GM21367 (cell line): ENCODE measurements around the gene KCNA4.
"Not testable (repeated sequence)": the region's sequence is repeated elsewhere in the genome, so short reads cannot be mapped to it uniquely, and the experiment has no call there.

Experiments used
- ATAC-seq: cut with Tn5 transposase; IDR thresholded peaks from one replicate; pipeline ENCODE4 v1.9.1; 2021; ENCODE audit not compliant: unreplicated experiment

KCNA4 gene

GRCh38 chr11:30016588-30017363 is at the start of gene KCNA4:
TSS of gene KCNA4 (minus strand) at chr11:30017030. CDS start at chr11:30012678, 4,352 bp downstream.
- no peak for ATAC-seq

- ATAC-seq, result no peak
Observed at GRCh38 chr11:30062103-30062502, 45.3 kb upstream of the KCNA4 start.

GRCh38 chr11:30059172-30059815 is 42.5 kb upstream of the KCNA4 start:
- no peak for ATAC-seq

- no peak for ATAC-seq
Observed at GRCh38 chr11:30049214-30049613, 32.4 kb upstream of the KCNA4 start.

- no peak for ATAC-seq
Observed at GRCh38 chr11:30046578-30046945, 29.7 kb upstream of the KCNA4 start.

GRCh38 chr11:30045921-30046577 is 29.2 kb upstream of the KCNA4 start:
- ATAC-seq, result no peak

- ATAC-seq, result no peak
Observed at GRCh38 chr11:30045144-30045543, 28.3 kb upstream of the KCNA4 start.

GRCh38 chr11:30041171-30041570 is 24.3 kb upstream of the KCNA4 start:
- ATAC-seq, result no peak

- ATAC-seq, result not testable (repeated sequence)
Observed at GRCh38 chr11:30034746-30035145, 17.9 kb upstream of the KCNA4 start.

GRCh38 chr11:30034166-30034565 is 17.3 kb upstream of the KCNA4 start:
- ATAC-seq, result not testable (repeated sequence)

GRCh38 chr11:30025396-30026139 is 8.7 kb upstream of the KCNA4 start:
- ATAC-seq, result no peak

- ATAC-seq, result no peak
Observed at GRCh38 chr11:30023074-30023473, 6.2 kb upstream of the KCNA4 start.

- no peak for ATAC-seq
Observed at GRCh38 chr11:30019481-30019880, 2.7 kb upstream of the KCNA4 start.

- ATAC-seq, result no peak
Observed at GRCh38 chr11:30018495-30018894, 1.7 kb upstream of the KCNA4 start.

GRCh38 chr11:30017445-30017895 is 640 bp upstream of the KCNA4 start:
- ATAC-seq, result no peak

- ATAC-seq, result no peak
Observed at GRCh38 chr11:30015725-30016412, 961 bp downstream of the KCNA4 start.

- ATAC-seq, result no peak
Observed at GRCh38 chr11:30012346-30012745, 4.5 kb downstream of the KCNA4 start.

- no peak for ATAC-seq
Observed at GRCh38 chr11:30009060-30009459, 7.8 kb downstream of the KCNA4 start.

GRCh38 chr11:30006876-30007275 is 10.0 kb downstream of the KCNA4 start:
- ATAC-seq, result no peak

- ATAC-seq, result no peak
Observed at GRCh38 chr11:30002157-30002785, 14.6 kb downstream of the KCNA4 start.
